Loucy (cell line): Measurements from ENCODE around the gene CDKL4.

Experiments used
- H2AFZ ChIP-seq: fragments of 200-600 bp; sonication (generic); 2 replicates; pipeline ENCODE4 v1.6.0; 2016; ENCODE audit warnings: antibody characterized with exemption, mild to moderate bottlenecking, low read length, moderate library complexity
- H3F3A ChIP-seq: fragments of 200-600 bp; 2 replicates; pipeline ENCODE4 v1.6.0; 2016; ENCODE audit warnings: antibody characterized with exemption, low read depth, mild to moderate bottlenecking
- H3K27me3 ChIP-seq: fragments of 200-600 bp; sonication (generic); 2 replicates; pipeline ENCODE4 v1.6.1; 2014; ENCODE audit warnings: low read length, mild to moderate bottlenecking; ENCODE audit not compliant: insufficient read depth, poor library complexity, severe bottlenecking
- H3K36me3 ChIP-seq: fragments of 200-600 bp; sonication (generic); 2 replicates; pipeline ENCODE4 v1.6.1; 2016; ENCODE audit warnings: low read length; ENCODE audit not compliant: insufficient read depth
- H3K4me1 ChIP-seq: fragments of 200-600 bp; sonication (generic); 2 replicates; pipeline ENCODE4 v1.5.1; 2014; ENCODE audit warnings: low read length, mild to moderate bottlenecking; ENCODE audit not compliant: insufficient read depth, poor library complexity, severe bottlenecking
- H3K4me2 ChIP-seq: fragments of 200-600 bp; sonication (generic); 2 replicates; pipeline ENCODE4 v1.6.0; 2014; ENCODE audit warnings: antibody characterized with exemption, low read length, low read depth, mild to moderate bottlenecking; ENCODE audit not compliant: poor library complexity, severe bottlenecking
- H3K4me3 ChIP-seq: fragments of 200-600 bp; sonication (generic); 2 replicates; pipeline ENCODE4 v1.5.1; 2014; ENCODE audit warnings: low read length, mild to moderate bottlenecking, mixed read lengths; ENCODE audit not compliant: poor library complexity, severe bottlenecking
- H3K79me2 ChIP-seq: fragments of 200-600 bp; sonication (generic); 2 replicates; pipeline ENCODE4 v1.6.1; 2014; ENCODE audit warnings: low read length; ENCODE audit not compliant: insufficient read depth
- H3K9ac ChIP-seq: fragments of 200-600 bp; sonication (generic); 2 replicates; pipeline ENCODE4 v1.6.0; 2014; ENCODE audit warnings: mild to moderate bottlenecking, low read depth, low read length, moderate library complexity; ENCODE audit not compliant: poor library complexity, severe bottlenecking
- H3K9me2 ChIP-seq: fragments of 200-600 bp; sonication (generic); replicated peaks from 2 replicates; pipeline ENCODE4 v1.6.1; 2016; ENCODE audit warnings: low read depth, low read length, mixed read lengths
- H3K9me3 ChIP-seq: fragments of 200-600 bp; sonication (generic); 2 replicates; pipeline ENCODE4 v1.6.1; 2014; ENCODE audit warnings: mild to moderate bottlenecking, antibody characterized with exemption, low read length, low read depth; ENCODE audit not compliant: insufficient read depth
- H4K20me1 ChIP-seq: fragments of 200-600 bp; sonication (generic); 2 replicates; pipeline ENCODE4 v1.6.0; 2014; ENCODE audit warnings: antibody characterized with exemption, low read length, mild to moderate bottlenecking; ENCODE audit not compliant: insufficient read depth, poor library complexity, severe bottlenecking
- CTCF ChIP-seq: fragments of 200-600 bp; sonication (generic); conservative IDR thresholded peaks from 2 replicates; pipeline ENCODE4 v1.5.1; 2014; ENCODE audit warnings: mild to moderate bottlenecking, antibody characterized with exemption, low read length
- EZH2phosphoT487 ChIP-seq: fragments of 200-600 bp; IDR thresholded peaks from 2 replicates; pipeline ENCODE4 v1.6.1; 2018; ENCODE audit warnings: antibody characterized with exemption, mild to moderate bottlenecking, moderate library complexity, borderline replicate concordance

CDKL4 gene

GRCh38 chr2:39243469-39244123 lies at the start of gene CDKL4:
Gene CDKL4, minus strand, starts transcription at chr2:39243970.
- H2AFZ ChIP-seq: peak within 1 kb of the TSS; percentile 64; the same call in 1 of the 2 replicates
- H3F3A ChIP-seq: no peaks in the 10 kb centered on the region
- H3K36me3 ChIP-seq: no peaks in the 10 kb centered on the region
- H3K9ac ChIP-seq: peak within 1 kb of the TSS; percentile 27
- H3K27me3 ChIP-seq: no peaks in the 10 kb centered on the region
- H4K20me1 ChIP-seq: no peaks in the 10 kb centered on the region
- peak within 1 kb of the TSS; percentile 73 for H3K4me2 ChIP-seq
- no peaks in the 10 kb centered on the region for H3K79me2 ChIP-seq
- peaks cover 27% of the 10 kb centered on the region for H3K4me1 ChIP-seq
- peak within 1 kb of the TSS; percentile 67 for H3K4me3 ChIP-seq
- H3K9me2 ChIP-seq: no peaks in the 10 kb centered on the region
- H3K9me3 ChIP-seq: no peaks in the 10 kb centered on the region
- TF ChIP-seq CTCF (no peak), EZH2phosphoT487 (no peak)

DNA sequence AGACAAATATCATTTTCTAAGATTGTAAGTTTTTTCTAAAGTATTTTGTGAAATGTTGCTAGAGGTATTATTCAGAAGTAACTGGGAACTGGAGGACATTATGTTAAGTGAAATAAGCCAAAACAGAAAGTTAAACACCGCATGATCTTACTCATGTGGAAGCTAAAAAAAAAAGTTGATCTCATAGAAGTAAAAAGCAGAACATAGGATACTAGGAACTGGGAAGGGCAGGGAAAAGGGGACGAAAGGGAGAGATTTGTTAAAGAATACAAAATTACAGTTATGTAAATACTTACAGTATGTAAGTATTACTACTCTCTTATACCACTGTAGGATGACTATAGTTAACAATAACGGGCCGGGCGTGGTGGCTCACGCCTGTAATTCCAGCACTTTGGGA lies 46.7 kb upstream of the CDKL4 start:
- peaks cover 12% of the 10 kb centered on the region; the same call in 1 of the 2 replicates for H3K36me3 ChIP-seq

GRCh38 chr2:39289609-39290008 lies 45.8 kb upstream of the CDKL4 start:
- H3K9ac ChIP-seq: no peak overlapping the region
- no peak overlapping the region for H3K4me3 ChIP-seq
- no peaks in the 10 kb centered on the region for H3K9me3 ChIP-seq
- H4K20me1 ChIP-seq: no peaks in the 10 kb centered on the region
- no peaks in the 10 kb centered on the region for H3K27me3 ChIP-seq
- TF ChIP-seq CTCF (no peak), EZH2phosphoT487 (no peak)
- no peaks in the 10 kb centered on the region for H3K9me2 ChIP-seq
- no peaks in the 10 kb centered on the region for H3F3A ChIP-seq
- no peak overlapping the region for H2AFZ ChIP-seq
- H3K4me1 ChIP-seq: no peaks in the 10 kb centered on the region
- peaks cover 12% of the 10 kb centered on the region; the same call in 1 of the 2 replicates for H3K36me3 ChIP-seq
- H3K79me2 ChIP-seq: no peaks in the 10 kb centered on the region
- H3K4me2 ChIP-seq: no peak overlapping the region

More for the DNA sequence above, 46.7 kb upstream of the CDKL4 start:
- Histone ChIP-seq H3K79me2 (no peaks in the 10 kb centered on the region), H3K9me3 (no peaks in the 10 kb centered on the region), H3K4me3 (no peak overlapping the region), H3K4me1 (no peaks in the 10 kb centered on the region), H3F3A (no peaks in the 10 kb centered on the region), H4K20me1 (no peaks in the 10 kb centered on the region), H3K9me2 (no peaks in the 10 kb centered on the region), H2AFZ (no peak overlapping the region), H3K27me3 (no peaks in the 10 kb centered on the region), H3K4me2 (no peak overlapping the region), H3K9ac (no peak overlapping the region)
- TF ChIP-seq EZH2phosphoT487: no peak
- no peak for TF ChIP-seq CTCF
